Pancreas (tissue), 8 donors: Measurements from ENCODE around the gene CEP72. TPM values are rescaled to one million over a fixed set of nuclear protein-coding genes. Genes with fewer than 3 reads are reported as not detected.

Experiments
- polyA plus RNA-seq, 2 donors: library from polyadenylated mRNA; stranded (reverse); fragments of 200-250 nt; gene quantifications; one replicate each; pipeline ENCODE4 v1.2.3, GENCODE V29; 2013
- total RNA-seq, 6 donors: library from RNA; stranded (reverse); fragmentation: NEBNext Ultra II Directional in 4 of 6; extraction: Animal tissue kit (Norgen Biotek cat#: 25700) in 4 of 6; gene quantifications; one replicate each; pipeline versions ENCODE4 v1.2.1 to v1.2.4, GENCODE V29; 2021 to 2023
- donor health status: healthy with polysubstance abuse.
- donor health status: DM: no; HTN: no; CAD: no; lungs with moderate emphysema.
- donor health status: DM: no; HTN: no; CAD: no.
- donor health status: Bipolar disorder and iron deficiency.
- donor health status: DM: yes; HTN: yes; CAD: no.
- donor health status: DM: no; HTN: no; CAD: no.
- donor health status: DM: no; HTN: no; CAD: no.
- donor health status: DM: yes; HTN: yes; CAD: no.

Gene CEP72
- total and polyA plus RNA-seq, 8 donors = 3.5 to 7.5 (median 4.6) TPM

Other genes starting within 250 kb of the CEP72 start
- gene EXOC3, start 169.2 kb upstream of the CEP72 start, total RNA-seq = 10 to 100 TPM; 24.5 to 39.5 (median 38.3) TPM
- 10 to 100 TPM; 64.8 to 71.8 TPM for gene EXOC3, start 169.2 kb upstream of the CEP72 start, polyA plus RNA-seq
- 1 to 10 TPM in 3 of 6 donors, under 1 TPM in 3; 0.60 to 1.2 (median 0.86) TPM for gene SLC9A3, start 87.9 kb upstream of the CEP72 start, total RNA-seq
- gene SLC9A3, start 87.9 kb upstream of the CEP72 start, polyA plus RNA-seq = 1 to 10 TPM in 1 of 2 donors, under 1 TPM in 1; 0.84 to 1.9 TPM
- gene TPPP, start 81.0 kb downstream of the CEP72 start, total RNA-seq = 1 to 10 TPM; 2.1 to 4.3 (median 2.6) TPM
- gene TPPP, start 81.0 kb downstream of the CEP72 start, polyA plus RNA-seq = 1 to 10 TPM; 2.7 to 6.4 TPM
- 1 to 10 TPM; 2.8 to 7.5 (median 5.0) TPM for gene ZDHHC11B, start 172.4 kb downstream of the CEP72 start, total RNA-seq
- 10 to 100 TPM in 1 of 2 donors, 1 to 10 TPM in 1; 6.6 to 19.9 TPM for gene ZDHHC11B, start 172.4 kb downstream of the CEP72 start, polyA plus RNA-seq
- 10 to 100 TPM in 2 of 6 donors, 1 to 10 TPM in 4; 3.6 to 11.0 (median 7.8) TPM for gene ZDHHC11, start 238.6 kb downstream of the CEP72 start, total RNA-seq
- 10 to 100 TPM in 1 of 2 donors, 1 to 10 TPM in 1; 5.4 to 18.1 TPM for gene ZDHHC11, start 238.6 kb downstream of the CEP72 start, polyA plus RNA-seq